K562 (cell line): Measurements from ENCODE around the gene GRIA4. TPM values are rescaled to one million over a fixed set of nuclear protein-coding genes. Genes with fewer than 3 reads are reported as not detected.

Experiments used
- ATAC-seq: fragments of 200-7000 bp; cut with Tn5 transposase; 3 replicates; pipeline ENCODE4 v1.9.1; 2020; ENCODE audit warnings: moderate library complexity
- BruUV-seq: library from RNA; stranded (reverse); fragments of 400-500 nt; replicated peaks from 2 replicates; lab custom pipeline; 2021; lab: Mats Ljungman, UMichigan
- CTCF ChIA-PET: fragments of 300-600 bp; formaldehyde crosslinking; extraction: SDS; loops from one replicate; lab custom pipeline; 2021; ENCODE audit warnings: low intra/inter-chr PET ratio; lab: Yijun Ruan, JAX
- POLR2A ChIA-PET: fragments of 300-600, 350-650 bp; sonication (Branson Sonifier 250); formaldehyde crosslinking; extraction: SDS; loops from one replicate; lab custom pipeline; 2021; ENCODE audit warnings: antibody characterized with exemption, inconsistent platforms; lab: Yijun Ruan, JAX
- DNase-seq, 4 experiments: peaks; one replicate each; pipeline versions ENCODE4 v3.0.0 to v3.0.0-alpha.2; 2011 to 2018; ENCODE audit warnings: low spot score in 3 of 4, mixed read lengths in 3 of 4; ENCODE audit errors: extremely low read depth in 1 of 4
- FAIRE-seq: peaks from 2 replicates; lab custom pipeline; 2011; peaks lifted over from hg19 to GRCh38; lab: Jason Lieb, UNC
- H2AFZ ChIP-seq: 2 replicates; pipeline ENCODE4 v1.6.0; 2011; ENCODE audit warnings: low read depth, low read length, control low read depth, inconsistent platforms
- H3K27ac ChIP-seq: fragments of 200-600 bp; 3 replicates; pipeline ENCODE4 v1.8.0; 2011; ENCODE audit warnings: low read depth, mild to moderate bottlenecking, control low read depth, inconsistent platforms, low read length, moderate library complexity, mixed read lengths; ENCODE audit errors: extremely low read depth
- H3K27me3 ChIP-seq, 2 experiments: fragments of 300-600 bp in 1 of 2; 2 replicates in 1 of 2; 3 replicates in 1 of 2; pipeline versions ENCODE4 v1.6.0 to v1.8.0; 2011; ENCODE audit warnings: inconsistent platforms in 2 of 2, low read length in 2 of 2, mild to moderate bottlenecking in 1 of 2, mixed read lengths in 1 of 2, moderate library complexity in 1 of 2; ENCODE audit not compliant: control insufficient read depth in 2 of 2, insufficient read depth in 2 of 2
- H3K36me3 ChIP-seq: fragments of 300-600 bp; 3 replicates; pipeline ENCODE4 v1.8.0; 2011; ENCODE audit warnings: mild to moderate bottlenecking, low read length, inconsistent platforms; ENCODE audit not compliant: control insufficient read depth, insufficient read depth
- H3K4me1 ChIP-seq, 2 experiments: fragments of 200-600 bp in 1 of 2; replicated peaks in 1 of 2; 2 replicates in 1 of 2; 3 replicates in 1 of 2; pipeline versions ENCODE4 v1.5.1 to v1.8.0; 2011; ENCODE audit warnings: inconsistent platforms in 2 of 2, low read length in 2 of 2, mild to moderate bottlenecking in 1 of 2, mixed read lengths in 1 of 2, moderate library complexity in 1 of 2; ENCODE audit not compliant: control insufficient read depth in 2 of 2, insufficient read depth in 2 of 2
- H3K4me2 ChIP-seq: 2 replicates; pipeline ENCODE4 v1.6.1; 2011; ENCODE audit warnings: low read length, control low read depth, inconsistent platforms, mixed read lengths; ENCODE audit not compliant: insufficient read depth
- H3K4me3 ChIP-seq: fragments of 200-600 bp; sonication (generic), shearing (Covaris generic); 2 replicates; pipeline ENCODE4 v1.5.1; 2016; ENCODE audit warnings: control low read depth, inconsistent platforms
- H3K79me2 ChIP-seq: fragments of 200-600 bp; 3 replicates; pipeline ENCODE4 v1.8.0; 2011; ENCODE audit warnings: low read length, inconsistent platforms; ENCODE audit not compliant: control insufficient read depth, insufficient read depth
- H3K9ac ChIP-seq, 2 experiments: 2 replicates each; pipeline versions ENCODE4 v1.6.0 to v1.6.1; 2011; ENCODE audit warnings: low read depth in 2 of 2, low read length in 2 of 2, control low read depth in 1 of 2, inconsistent platforms in 1 of 2, mild to moderate bottlenecking in 1 of 2, mixed read lengths in 1 of 2; ENCODE audit not compliant: insufficient read depth in 1 of 2
- H3K9me1 ChIP-seq: one replicate; pipeline ENCODE4 v1.6.0; 2011; ENCODE audit warnings: inconsistent platforms, mild to moderate bottlenecking, low read length, moderate library complexity; ENCODE audit not compliant: control insufficient read depth, insufficient read depth
- H3K9me3 ChIP-seq: replicated peaks from 2 replicates; pipeline ENCODE4 v1.5.1; 2011; ENCODE audit warnings: low read depth, low read length, inconsistent platforms; ENCODE audit not compliant: control insufficient read depth, insufficient read depth
- H4K20me1 ChIP-seq: replicated peaks from 2 replicates; pipeline ENCODE4 v1.6.1; 2011; ENCODE audit warnings: low read length, inconsistent platforms, mixed read lengths; ENCODE audit not compliant: control insufficient read depth, insufficient read depth
- CBFA2T2 ChIP-seq: fragments of 450-650 bp; conservative IDR thresholded peaks from 2 replicates; pipeline ENCODE4 v1.6.1; 2017; ENCODE audit warnings: mild to moderate bottlenecking
- CCAR2 ChIP-seq: fragments of 200-400 bp; formaldehyde crosslinking; IDR thresholded peaks from 2 replicates; pipeline ENCODE4 v1.6.1; 2017; ENCODE audit warnings: mild to moderate bottlenecking, low read depth, low read length
- DPF2 ChIP-seq: fragments of 450-650 bp; IDR thresholded peaks from 2 replicates; pipeline ENCODE4 v1.6.1; 2016
- ETV5 ChIP-seq: sonication (generic); formaldehyde crosslinking; IDR thresholded peaks from 2 replicates; pipeline ENCODE4 v1.4.0; 2020; ENCODE audit warnings: low read depth, mild to moderate bottlenecking, missing genetic modification reagents
- HNRNPK ChIP-seq: fragments of 200-400 bp; formaldehyde crosslinking; IDR thresholded peaks from one replicate; pipeline ENCODE4 v1.6.1; 2018; ENCODE audit warnings: mild to moderate bottlenecking, low read depth, low read length; ENCODE audit not compliant: poor library complexity, severe bottlenecking
- HNRNPL ChIP-seq: fragments of 200-400 bp; formaldehyde crosslinking; IDR thresholded peaks from 2 replicates; pipeline ENCODE4 v1.6.1; 2017; ENCODE audit warnings: low read depth, mild to moderate bottlenecking, low read length
- ID3 ChIP-seq, 2 experiments: fragments of 250-450 bp in 1 of 2; fragments of 450-650 bp in 1 of 2; sonication (Bioruptor Pico) in 1 of 2; IDR thresholded peaks; 2 replicates each; pipeline versions ENCODE4 v1.6.1 to v1.8.0; 2016 to 2021; ENCODE audit warnings: mild to moderate bottlenecking in 2 of 2, moderate library complexity in 2 of 2, missing compliant biosample characterization in 1 of 2, missing genetic modification characterization in 1 of 2
- THAP7 ChIP-seq: fragments of 250-450 bp; sonication (Bioruptor Pico); IDR thresholded peaks from 2 replicates; pipeline ENCODE4 v1.5.0; 2021
- ZBTB34 ChIP-seq: fragments of 250-450 bp; sonication (Bioruptor Pico); IDR thresholded peaks from 2 replicates; pipeline ENCODE4 v1.8.0; 2021; ENCODE audit warnings: mild to moderate bottlenecking, moderate library complexity
- ZBTB8A ChIP-seq: fragments of 450-650 bp; IDR thresholded peaks from 2 replicates; pipeline ENCODE4 v1.6.1; 2018; ENCODE audit warnings: mild to moderate bottlenecking, moderate library complexity; ENCODE audit not compliant: partially characterized antibody
- ZNF311 ChIP-seq: fragments of 250-450 bp; sonication (Bioruptor Pico); IDR thresholded peaks from 2 replicates; pipeline ENCODE4 v1.4.0; 2020; ENCODE audit warnings: mild to moderate bottlenecking, moderate library complexity
- ZNF584 ChIP-seq: fragments of 200-800 bp; sonication (Bioruptor generic); IDR thresholded peaks from 2 replicates; pipeline ENCODE4 v1.6.1; 2016; ENCODE audit warnings: low read depth, mild to moderate bottlenecking, missing genetic modification characterization, missing compliant biosample characterization
- ZNF695 ChIP-seq: fragments of 450-650 bp; formaldehyde crosslinking; IDR thresholded peaks from 2 replicates; pipeline ENCODE4 v1.4.0; 2020; ENCODE audit warnings: mild to moderate bottlenecking, moderate library complexity
- in situ Hi-C: fragments of 300-500 bp; cut with MboI; formaldehyde crosslinking; loops from 4 replicates; pipeline ENCODE4 v1.15.0; 2018; ENCODE audit warnings: inconsistent platforms, mixed read lengths
- intact Hi-C: fragments of 100-400 bp; cut with micrococcal nuclease; formaldehyde crosslinking; loops from 2 replicates; pipeline ENCODE4 v1.14.2; 2022
- polyA plus RNA-seq, 8 experiments: library from polyadenylated mRNA; depleted of rRNA in 4 of 8; stranded (reverse) in 5 of 8; unstranded in 3 of 8; fragments of >200 nt; fragmentation: Nextera tagmentation in 2 of 8; fragmentation: Illumina TruSeq in 1 of 8; extraction: Ambion mirVana in 2 of 8; extraction: Trizol in 1 of 8; gene quantifications; 2 replicates each; pipeline versions ENCODE4 v1.2.1 to v1.2.3, GENCODE V29; 2011 to 2014; ENCODE audit warnings: inconsistent platforms in 1 of 8, missing spikeins in 1 of 8
- total RNA-seq, 7 experiments: library from RNA; depleted of rRNA in 6 of 7; stranded (reverse); fragments of >200 nt in 6 of 7; fragmentation: Illumina TruSeq in 2 of 7; extraction: Trizol in 2 of 7; gene quantifications; 2 replicates each; pipeline versions ENCODE4 v1.2.1 to v1.2.3, GENCODE V29; 2011 to 2021; ENCODE audit warnings: low replicate concordance in 1 of 7

The GRIA4 gene
- total and polyA plus RNA-seq, 9 of the 15 experiments (the other 6 are each of a cell fraction or from before 2014, with no cell fraction given): not detected

GRCh38 chr11:105642870-105643269 is 33.0 kb downstream of the GRIA4 start:
- H3K36me3 ChIP-seq: no peaks in the 10 kb centered on the region
- TF ChIP-seq ETV5 (CRISPR knock-in tag): no peak
- no peak for TF ChIP-seq ZNF311 (CRISPR knock-in tag)
- TF ChIP-seq ZNF584: no peak
- no peak for TF ChIP-seq CBFA2T2
- TF ChIP-seq ZBTB34 (CRISPR knock-in tag): no peak
- TF ChIP-seq THAP7 (CRISPR knock-in tag): no peak
- no peak for TF ChIP-seq CCAR2
- no peak for TF ChIP-seq DPF2
- no peak for TF ChIP-seq ZBTB8A
- no peak for TF ChIP-seq ZNF695 (CRISPR knock-in tag)
- TF ChIP-seq HNRNPK: no peak
- TF ChIP-seq HNRNPL: no peak
- TF ChIP-seq ID3 (CRISPR knock-in tag; IDR thresholded peaks at IDR 0.05): no peak
- TF ChIP-seq ID3 (tag; IDR thresholded peaks at IDR 0.05): no peak
- no TSS peak for BruUV-seq
- no peak overlapping the region for H3K9ac ChIP-seq
- H3K4me3 ChIP-seq: no peak overlapping the region
- no peak overlapping the region for H3K4me2 ChIP-seq
- ChIA-PET CTCF (no interaction called here), POLR2A (no interaction called here)
- in situ Hi-C loops: no loop called here
- H3K9me1 ChIP-seq: no peaks in the 10 kb centered on the region
- no peaks in the 10 kb centered on the region; the same call in 1 of the 2 replicates for H3K9me3 ChIP-seq
- H2AFZ ChIP-seq: no peak overlapping the region
- ATAC-seq (no peak), FAIRE-seq (no peak), DNase-seq (no peak)
- H3K27ac ChIP-seq: no peak overlapping the region
- H3K79me2 ChIP-seq: no peaks in the 10 kb centered on the region
- H3K4me1 ChIP-seq: no peaks in the 10 kb centered on the region
- intact Hi-C loops: no loop called here
- no peaks in the 10 kb centered on the region for H4K20me1 ChIP-seq
- H3K27me3 ChIP-seq: no peaks in the 10 kb centered on the region
